Measurements from ENCODE around the gene CENPP. TPM values are rescaled to one million over a fixed set of nuclear protein-coding genes. Genes with fewer than 3 reads are reported as not detected.

CENPP gene
- 1 to 10 TPM in 3 of 4 donors, under 1 TPM in 1; 0.37 to 7.1 (median 3.2) TPM for total RNA-seq

DNA sequence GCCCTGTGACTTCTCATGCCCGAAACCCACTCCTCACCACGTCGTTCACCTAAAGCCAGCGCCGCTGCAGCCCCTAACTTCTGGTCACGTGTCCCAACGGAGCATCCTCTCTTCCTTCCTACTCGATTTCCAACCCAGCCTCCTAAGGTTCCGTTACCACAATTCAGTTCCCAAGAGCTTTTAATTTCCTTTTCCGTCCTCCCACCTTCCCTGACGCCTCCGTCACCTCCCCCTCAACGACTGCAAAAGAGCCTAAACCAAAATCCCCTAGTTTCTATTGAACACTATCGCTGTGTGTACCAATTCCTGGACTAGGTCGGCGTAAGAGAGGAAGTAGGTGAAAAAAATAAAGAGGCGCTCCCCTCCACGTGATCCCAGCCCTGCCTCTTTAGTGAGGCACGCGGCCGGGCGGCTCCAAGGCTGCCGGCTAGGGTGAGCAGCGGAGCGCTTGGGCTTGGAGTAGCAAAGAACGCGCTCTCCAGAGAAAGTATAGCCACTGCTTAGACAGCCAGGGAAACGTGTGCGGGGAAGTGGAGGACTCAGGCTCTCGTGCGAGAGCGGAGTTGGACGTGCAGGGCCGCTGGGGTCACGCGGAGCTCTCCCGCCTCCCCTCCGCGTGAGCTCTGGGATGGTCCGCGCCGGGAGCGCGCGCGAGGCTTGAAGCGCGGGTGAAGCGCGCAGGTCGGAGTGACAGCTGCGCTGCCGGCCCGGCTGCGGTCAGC is at the start of gene CENPP, which contains the start of gene NOL8:
Gene CENPP (plus strand): TSS at position 685 of the 722 bp plus-strand sequence.
Gene NOL8 (minus strand): TSS at position 82 of the 722 bp plus-strand sequence. CDS start 1,189 bp downstream, outside the sequence.
- no peaks in the 10 kb centered on the region for H3K9me3 ChIP-seq
- H3K27me3 ChIP-seq, result no peaks in the 10 kb centered on the region
- intact Hi-C loops (cut with DNase I; ENCODE audit: low total_unique reads), result no loop called here
- WGBS, 2 donors (ENCODE audit: low coverage in 1 of 2), result 0% methylated on average over 15 to 29 of the region's 55 CpGs
- in situ Hi-C loops (cut with MboI; ENCODE audit: low pct_ligation_motif_present in 1 of 4, low pct_unique_long_range_greater_than_20kb in 1 of 4, low sequenced_read_pairs in 3 of 4), result loop anchor here in 2 of 4 donors (25.0 kb wide), 2 partner anchors 112 to 462 kb away; no protein-coding TSS in a partner anchor
- peaks cover 0 to 20% (median 8%) of the 10 kb centered on the region in 4 donors for H3K36me3 ChIP-seq
- H3K4me1 ChIP-seq, result peaks cover 11 to 26% (median 16%) of the 10 kb centered on the region in 4 donors
- peak within 1 kb of the TSS; percentile 58 to 91 (median 73) for H3K4me3 ChIP-seq
- TF ChIP-seq EP300 (IDR thresholded peaks at IDR 0.05; ENCODE audit: low read depth), result no peak
- peak; percentile 35 for TF ChIP-seq POLR2A (IDR thresholded peaks at IDR 0.05)
- peak; percentile 16 to 33 (median 24) for TF ChIP-seq POLR2AphosphoS5 (IDR thresholded peaks at IDR 0.05)
- TF ChIP-seq, protein P1, sequence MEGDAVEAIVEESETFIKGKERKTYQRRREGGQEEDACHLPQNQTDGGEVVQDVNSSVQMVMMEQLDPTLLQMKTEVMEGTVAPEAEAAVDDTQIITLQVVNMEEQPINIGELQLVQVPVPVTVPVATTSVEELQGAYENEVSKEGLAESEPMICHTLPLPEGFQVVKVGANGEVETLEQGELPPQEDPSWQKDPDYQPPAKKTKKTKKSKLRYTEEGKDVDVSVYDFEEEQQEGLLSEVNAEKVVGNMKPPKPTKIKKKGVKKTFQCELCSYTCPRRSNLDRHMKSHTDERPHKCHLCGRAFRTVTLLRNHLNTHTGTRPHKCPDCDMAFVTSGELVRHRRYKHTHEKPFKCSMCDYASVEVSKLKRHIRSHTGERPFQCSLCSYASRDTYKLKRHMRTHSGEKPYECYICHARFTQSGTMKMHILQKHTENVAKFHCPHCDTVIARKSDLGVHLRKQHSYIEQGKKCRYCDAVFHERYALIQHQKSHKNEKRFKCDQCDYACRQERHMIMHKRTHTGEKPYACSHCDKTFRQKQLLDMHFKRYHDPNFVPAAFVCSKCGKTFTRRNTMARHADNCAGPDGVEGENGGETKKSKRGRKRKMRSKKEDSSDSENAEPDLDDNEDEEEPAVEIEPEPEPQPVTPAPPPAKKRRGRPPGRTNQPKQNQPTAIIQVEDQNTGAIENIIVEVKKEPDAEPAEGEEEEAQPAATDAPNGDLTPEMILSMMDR (IDR thresholded peaks at IDR 0.05), result peak in 1 of 5 experiments; percentile 6
- peak within 1 kb of the TSS; percentile 90 to 95 (median 92) for H3K27ac ChIP-seq
- peak; percentile 86 for DNase-seq

GRCh38 chr9:92276331-92277032 is 49.3 kb upstream of the CENPP start:
- no peaks in the 10 kb centered on the region for H3K4me1 ChIP-seq
- no peak for TF ChIP-seq EP300 (IDR thresholded peaks at IDR 0.05; ENCODE audit: low read depth)
- no peak for TF ChIP-seq POLR2AphosphoS5 (IDR thresholded peaks at IDR 0.05)
- no peak for TF ChIP-seq POLR2A (IDR thresholded peaks at IDR 0.05)
- TF ChIP-seq, protein P1 (IDR thresholded peaks at IDR 0.05), result no peak
- WGBS, 2 donors (ENCODE audit: low coverage in 1 of 2), result 70 to 71% methylated on average over 11 of the region's 11 CpGs
- no peaks in the 10 kb centered on the region for H3K9me3 ChIP-seq
- H3K36me3 ChIP-seq, result peaks cover 0 to 74% (median 32%) of the 10 kb centered on the region in 4 donors
- in situ Hi-C loops (cut with MboI; ENCODE audit: low pct_ligation_motif_present in 1 of 4, low pct_unique_long_range_greater_than_20kb in 1 of 4, low sequenced_read_pairs in 3 of 4), result no loop called here
- intact Hi-C loops (cut with DNase I; ENCODE audit: low total_unique reads), result no loop called here
- no peaks in the 10 kb centered on the region for H3K27me3 ChIP-seq
- no peak overlapping the region for H3K4me3 ChIP-seq
- DNase-seq, result no peak
- H3K27ac ChIP-seq, result no peak overlapping the region

- peaks cover 0 to 76% (median 33%) of the 10 kb centered on the region in 4 donors for H3K36me3 ChIP-seq
- TF ChIP-seq, protein P1 (IDR thresholded peaks at IDR 0.05), result no peak
- no peak for TF ChIP-seq POLR2A (IDR thresholded peaks at IDR 0.05)
- no peak for TF ChIP-seq EP300 (IDR thresholded peaks at IDR 0.05; ENCODE audit: low read depth)
- TF ChIP-seq POLR2AphosphoS5 (IDR thresholded peaks at IDR 0.05), result no peak
- intact Hi-C loops (cut with DNase I; ENCODE audit: low total_unique reads) (no loop called here), in situ Hi-C loops (cut with MboI; ENCODE audit: low pct_ligation_motif_present in 1 of 4, low pct_unique_long_range_greater_than_20kb in 1 of 4, low sequenced_read_pairs in 3 of 4) (no loop called here)
- H3K27ac ChIP-seq, result no peak overlapping the region
- H3K9me3 ChIP-seq, result no peaks in the 10 kb centered on the region
- no peak for DNase-seq
- H3K4me3 ChIP-seq, result no peak overlapping the region
- WGBS, 2 donors (ENCODE audit: low coverage in 1 of 2), result 51 to 84% methylated on average over 2 of the region's 2 CpGs
- no peaks in the 10 kb centered on the region for H3K27me3 ChIP-seq
- no peaks in the 10 kb centered on the region for H3K4me1 ChIP-seq
Measured at GRCh38 chr9:92278110-92278509, 47.6 kb upstream of the CENPP start.

DNA sequence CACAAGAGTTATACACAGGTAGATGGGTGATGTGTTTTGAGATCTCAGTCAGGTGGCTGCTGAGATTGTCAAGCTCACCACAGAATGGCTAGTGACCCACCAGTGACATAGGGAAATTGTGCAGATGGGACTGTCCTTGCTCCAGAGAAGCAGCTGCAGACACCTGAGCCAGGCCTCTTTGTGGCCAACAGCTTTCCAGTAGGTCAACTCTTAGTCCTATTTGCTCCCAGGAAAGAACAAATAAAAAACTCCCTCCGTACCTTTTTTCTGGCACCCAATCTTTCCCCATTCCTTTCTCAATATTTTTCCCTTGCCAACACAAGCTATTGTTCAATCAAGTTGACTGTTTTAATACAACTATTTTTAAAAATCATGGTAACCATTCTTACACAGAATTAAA is 46.5 kb upstream of the CENPP start:
- no peak for DNase-seq
- 92 to 100% methylated on average over 1 of the region's 1 CpG for WGBS, 2 donors (ENCODE audit: low coverage in 1 of 2)
- Histone ChIP-seq H3K36me3 (peaks cover 0 to 76% (median 31%) of the 10 kb centered on the region in 4 donors), H3K9me3 (no peaks in the 10 kb centered on the region), H3K27ac (no peak overlapping the region), H3K4me1 (no peaks in the 10 kb centered on the region), H3K4me3 (no peak overlapping the region), H3K27me3 (no peaks in the 10 kb centered on the region)
- intact Hi-C loops (cut with DNase I; ENCODE audit: low total_unique reads), result no loop called here
- in situ Hi-C loops (cut with MboI; ENCODE audit: low pct_ligation_motif_present in 1 of 4, low pct_unique_long_range_greater_than_20kb in 1 of 4, low sequenced_read_pairs in 3 of 4), result no loop called here
- no peak for TF ChIP-seq POLR2AphosphoS5 (IDR thresholded peaks at IDR 0.05)
- TF ChIP-seq EP300 (IDR thresholded peaks at IDR 0.05; ENCODE audit: low read depth), result no peak
- no peak for TF ChIP-seq POLR2A (IDR thresholded peaks at IDR 0.05)
- TF ChIP-seq, protein P1 (IDR thresholded peaks at IDR 0.05), result no peak

All from transverse colon (tissue), 4 donors.